Fibroblast of skin of abdomen (primary cell): Measurements from ENCODE around the gene CCR6. TPM values are rescaled to one million over a fixed set of nuclear protein-coding genes. Genes with fewer than 3 reads are reported as not detected.
"Not testable (repeated sequence)": the region's sequence is repeated elsewhere in the genome, so short reads cannot be mapped to it uniquely, and the experiment has no call there.

Source experiments
- DNase-seq: peaks from one replicate; pipeline ENCODE4 v3.0.0-alpha.2; 2013
- polyA plus RNA-seq, 2 experiments: library from polyadenylated mRNA; unstranded; fragments of 120-200 nt; gene quantifications; one replicate each; pipeline ENCODE4 v1.2.1, GENCODE V29; 2013; ENCODE audit not compliant: insufficient read length in 2 of 2

CCR6 gene
- not detected for polyA plus RNA-seq (2013, experiment 1 of 2; ENCODE audit: insufficient read length)
- not detected for polyA plus RNA-seq (2013, experiment 2 of 2; ENCODE audit: insufficient read length)

- no peak for DNase-seq
Measured at GRCh38 chr6:167122827-167123657, at the start of gene CCR6. TSS of gene CCR6 (plus strand) at chr6:167123096. CDS start at chr6:167136135, 13,039 bp downstream.

DNA sequence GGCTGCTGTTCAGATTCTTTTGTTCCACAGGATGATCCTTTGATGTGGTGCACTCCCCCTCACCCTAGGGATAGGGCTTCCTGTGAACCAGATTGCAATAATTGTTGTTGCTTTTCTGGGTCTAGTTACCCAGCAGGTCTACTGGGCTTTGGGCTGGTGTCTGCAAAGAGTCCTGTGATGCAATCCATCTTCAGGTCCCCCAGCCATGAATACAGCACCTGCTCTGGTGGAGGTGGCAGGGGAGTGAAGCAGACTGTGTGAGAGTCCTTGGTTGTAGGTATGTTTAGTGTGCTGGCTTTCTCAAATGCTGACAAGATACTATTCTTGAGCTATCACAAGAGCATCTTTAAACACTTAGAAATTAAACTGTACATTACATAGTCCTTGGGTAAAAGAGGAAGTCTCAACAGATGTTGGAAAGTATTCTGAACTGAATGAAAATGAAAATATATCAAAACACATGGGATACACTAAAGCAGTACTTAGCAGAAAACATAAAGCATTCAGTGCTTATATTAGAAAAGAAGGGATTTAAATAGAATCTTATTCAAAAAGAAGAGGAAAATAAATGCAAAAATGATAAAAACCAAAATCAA, 49.1 kb upstream of the CCR6 start:
- DNase-seq = no peak

DNA sequence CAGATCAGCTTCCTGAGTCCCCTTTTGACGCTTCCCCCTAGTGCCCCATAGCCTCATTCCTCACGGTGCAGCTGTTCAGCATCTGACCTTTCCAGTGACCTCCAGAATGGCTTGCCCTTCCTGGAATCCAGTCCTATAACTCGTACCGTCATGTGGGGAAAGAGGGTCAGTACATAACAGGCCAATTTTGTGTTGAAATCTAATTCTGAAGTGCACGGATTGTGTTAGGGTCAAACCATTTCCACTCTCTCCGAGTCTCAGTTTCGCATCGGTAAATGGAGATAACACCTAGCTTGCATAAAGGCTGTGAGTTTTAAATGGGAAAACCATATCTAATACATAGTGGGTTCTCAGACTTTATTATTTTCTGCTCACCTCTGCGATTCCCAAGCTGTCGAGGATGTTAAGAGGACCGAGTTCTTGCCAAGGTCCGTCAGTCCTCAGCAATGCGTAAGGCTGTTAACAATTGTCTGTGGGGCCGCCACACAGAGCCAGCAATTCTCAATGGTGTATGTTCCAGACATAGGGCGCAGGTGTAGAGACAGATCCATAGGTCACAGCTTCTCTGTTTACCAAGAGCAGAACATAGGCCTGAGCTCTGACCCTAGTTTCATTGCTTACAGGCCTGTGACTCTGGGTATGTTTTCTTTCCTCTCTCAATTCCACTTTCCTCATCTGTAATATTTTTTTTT, 45.5 kb upstream of the CCR6 start:
- DNase-seq = no peak

GRCh38 chr6:167078745-167079144, 44.2 kb upstream of the CCR6 start:
- no peak for DNase-seq

DNA sequence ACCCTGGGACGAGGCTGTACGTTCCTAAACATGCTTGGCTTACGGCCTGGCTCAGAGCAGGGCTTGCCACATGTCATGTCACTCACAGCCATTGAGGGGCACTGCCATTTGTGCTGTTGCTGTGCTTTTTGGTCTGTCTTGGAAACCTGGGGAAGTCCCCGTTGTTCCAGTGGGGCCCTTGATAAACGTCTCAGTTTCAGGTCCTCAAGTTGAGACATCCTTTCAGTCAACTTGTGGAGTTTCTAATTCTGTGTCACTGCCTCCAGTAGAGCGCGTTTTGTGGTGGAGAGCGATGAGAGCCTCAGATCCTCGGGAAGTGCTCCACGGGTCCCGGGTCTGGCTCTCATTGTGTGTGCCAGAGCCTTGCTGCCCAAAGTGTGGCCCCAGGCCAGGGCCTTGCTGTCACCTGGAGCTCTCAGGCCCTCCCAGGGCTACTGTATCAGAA, 43.0 kb upstream of the CCR6 start:
- DNase-seq = no peak

- DNase-seq = no peak
Measured at GRCh38 chr6:167087857-167088354, 35.0 kb upstream of the CCR6 start.

DNA sequence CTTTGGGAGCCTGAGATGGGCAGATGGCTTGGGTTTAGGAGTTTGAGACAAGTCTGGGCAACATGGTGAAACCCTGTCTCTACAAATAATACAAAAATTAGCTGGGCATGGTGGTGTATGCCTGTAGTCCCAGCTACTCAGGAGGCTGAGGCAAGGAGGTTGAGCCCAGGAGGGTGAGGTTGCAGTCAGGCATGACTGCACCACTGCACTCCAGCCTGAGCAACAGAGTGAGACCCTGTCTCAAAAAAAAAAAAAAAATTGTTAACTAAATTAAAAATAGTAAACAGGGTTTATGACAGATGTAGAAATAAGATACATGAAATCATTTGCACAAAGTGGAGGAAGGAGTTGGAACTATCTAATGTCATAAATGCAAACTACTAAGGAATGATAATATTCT, 34.2 kb upstream of the CCR6 start:
- DNase-seq = not testable (repeated sequence)

DNA sequence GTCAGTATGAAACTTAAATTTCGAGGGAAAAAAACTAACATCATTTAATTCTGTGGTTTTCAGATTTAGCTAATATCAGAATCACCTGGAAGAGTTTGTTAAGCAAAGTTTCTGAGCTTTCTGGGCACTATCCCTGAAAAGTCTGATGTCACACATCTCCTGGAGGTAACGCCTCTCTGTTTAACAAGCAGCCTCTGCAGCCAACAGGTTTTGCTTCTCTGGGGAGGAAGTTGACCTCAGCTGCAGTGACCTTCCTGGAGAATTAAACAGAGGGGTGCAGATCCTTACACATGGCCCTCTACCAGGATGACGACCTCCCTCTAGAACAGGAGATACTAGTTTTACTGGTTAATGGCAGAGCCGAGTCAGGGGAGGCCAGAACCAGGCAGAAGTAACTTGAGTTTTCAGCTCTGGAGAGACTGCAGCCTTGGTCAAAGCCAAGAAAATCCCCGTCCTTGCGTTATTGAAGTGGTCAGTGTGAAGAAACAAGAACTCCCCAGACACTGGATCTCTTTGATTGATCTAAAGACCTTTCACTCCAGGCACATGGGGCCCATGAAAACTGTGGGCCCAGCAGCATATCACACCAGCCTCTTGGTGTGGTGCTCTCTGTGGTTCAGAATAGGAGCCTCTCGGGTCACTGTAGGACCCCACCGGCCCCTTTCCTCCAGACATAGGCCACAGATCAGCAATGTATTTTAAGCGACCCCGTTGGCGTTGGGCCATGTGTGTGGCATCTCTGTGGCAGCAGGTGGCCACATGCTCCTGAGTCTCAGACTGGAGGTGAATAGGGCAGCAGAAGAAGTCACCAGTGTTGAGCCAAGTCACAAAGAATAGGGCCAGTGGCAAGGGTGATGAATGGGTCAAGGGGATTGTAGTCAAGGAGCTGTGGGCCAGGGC, 33.4 kb upstream of the CCR6 start:
- DNase-seq = no peak

- no peak for DNase-seq
Measured at GRCh38 chr6:167090171-167090570, 32.7 kb upstream of the CCR6 start.

DNA sequence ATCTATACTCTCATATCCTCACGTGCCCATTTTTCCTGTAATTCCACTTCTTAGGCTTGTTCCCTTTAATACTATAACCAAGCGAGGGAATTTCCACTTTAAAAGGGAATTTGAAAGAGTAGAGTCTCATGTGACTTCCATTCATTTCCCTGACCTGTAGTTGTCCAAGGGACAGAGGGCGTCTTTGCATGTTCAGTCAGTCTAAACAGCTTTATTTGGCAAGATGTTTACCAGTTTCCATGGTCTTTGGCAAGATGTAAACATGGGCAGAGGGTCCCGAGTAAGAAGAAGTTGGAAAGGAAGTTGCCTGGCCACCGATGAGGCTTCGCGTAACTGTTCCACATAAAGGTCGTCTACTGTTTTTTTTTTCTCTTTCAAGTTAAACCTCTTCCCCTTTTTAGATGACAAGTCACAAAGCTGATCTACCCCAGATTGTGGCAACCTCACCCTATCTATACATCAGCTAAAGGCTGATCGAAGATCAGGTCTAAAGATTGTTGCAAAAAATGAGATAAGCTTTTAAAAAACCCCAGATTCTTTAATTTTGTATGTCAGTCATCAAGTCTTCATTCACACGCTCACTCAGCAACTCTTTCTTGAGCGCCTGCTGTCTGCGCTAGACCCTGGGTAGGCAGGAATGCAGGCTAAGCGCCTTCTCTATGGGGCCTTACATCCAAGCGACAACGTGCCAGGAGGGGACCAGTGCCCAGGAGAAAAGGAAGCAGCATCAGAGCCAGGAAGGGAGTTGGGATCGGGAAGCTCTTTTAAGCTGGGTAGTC, 31.7 kb upstream of the CCR6 start:
- DNase-seq = no peak

DNA sequence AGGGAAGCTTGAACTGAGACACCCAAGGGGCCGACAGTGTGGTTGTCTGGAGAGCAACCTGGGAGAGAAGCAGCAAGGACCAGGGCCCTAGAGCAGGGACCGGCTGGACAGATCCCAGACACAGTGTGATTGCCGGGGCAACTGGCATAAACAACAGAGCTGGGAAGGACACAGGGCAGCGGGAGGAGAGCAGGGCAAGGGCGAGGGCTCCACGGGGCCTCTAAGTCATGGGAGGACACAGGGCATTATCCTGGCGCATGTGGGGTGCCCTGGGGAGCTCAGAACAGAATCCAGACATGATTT, 31.1 kb upstream of the CCR6 start:
- DNase-seq = no peak

DNA sequence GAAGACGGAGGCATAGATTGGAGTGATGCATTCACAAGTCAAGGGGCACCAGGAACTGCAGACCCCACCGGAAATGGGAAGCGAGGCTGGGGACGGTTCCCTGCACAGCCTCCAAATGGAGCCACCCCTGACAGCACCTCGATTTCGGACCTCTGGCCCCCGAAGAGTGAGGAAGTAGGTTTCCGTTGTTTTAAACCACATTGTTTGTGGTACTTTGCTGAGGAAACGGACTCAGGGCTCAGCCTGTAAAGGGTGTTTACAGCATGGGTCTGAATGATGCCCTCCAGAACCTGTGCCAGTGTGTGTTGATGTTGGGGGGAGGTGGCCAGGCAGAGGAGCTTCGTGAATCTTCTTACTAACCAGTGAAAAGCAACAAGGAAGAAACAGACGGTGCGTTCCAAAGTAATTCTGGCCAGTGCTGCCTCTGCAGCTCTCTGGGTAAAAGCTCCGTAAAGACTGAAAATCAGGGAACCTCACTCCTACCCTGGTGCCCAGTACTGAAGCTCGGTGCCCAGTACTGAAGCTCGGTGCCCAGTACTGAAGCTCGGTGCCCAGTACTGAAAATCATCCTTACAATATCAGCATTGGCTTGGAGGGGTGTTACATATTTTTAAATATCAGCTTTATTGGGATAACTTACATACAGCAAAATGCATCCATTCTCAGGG, 30.1 kb upstream of the CCR6 start:
- no peak for DNase-seq

- DNase-seq = no peak
Measured at GRCh38 chr6:167093406-167093921, 29.4 kb upstream of the CCR6 start.

DNA sequence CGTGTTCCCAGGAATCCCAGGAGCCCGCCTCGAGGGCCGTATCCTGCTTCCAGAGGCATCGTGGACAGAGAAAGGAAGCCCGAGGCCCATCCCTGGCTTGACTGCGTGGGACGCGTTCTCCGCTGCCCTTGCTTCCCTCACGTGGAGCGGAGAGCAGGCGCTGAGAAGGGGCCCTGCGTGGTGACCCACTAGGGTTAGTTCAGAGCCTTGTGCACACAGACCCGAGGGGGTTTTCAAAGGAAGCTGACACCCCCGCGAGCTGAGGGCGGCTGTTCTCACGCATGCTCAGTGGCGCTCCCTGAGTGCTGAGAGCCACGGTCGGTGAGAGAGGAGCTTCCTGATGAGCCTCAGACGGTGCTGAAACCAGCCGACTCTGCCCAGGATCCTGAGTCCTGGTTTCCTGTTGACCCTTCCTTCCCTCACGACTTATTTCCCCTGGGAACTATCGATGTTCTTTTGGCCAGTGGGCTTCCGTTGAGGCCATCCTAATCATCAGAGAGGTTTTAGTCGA, 28.9 kb upstream of the CCR6 start:
- DNase-seq = no peak

- DNase-seq = no peak
Measured at GRCh38 chr6:167094436-167094819, 28.5 kb upstream of the CCR6 start.

GRCh38 chr6:167094820-167095637, 27.9 kb upstream of the CCR6 start:
- DNase-seq = no peak

DNA sequence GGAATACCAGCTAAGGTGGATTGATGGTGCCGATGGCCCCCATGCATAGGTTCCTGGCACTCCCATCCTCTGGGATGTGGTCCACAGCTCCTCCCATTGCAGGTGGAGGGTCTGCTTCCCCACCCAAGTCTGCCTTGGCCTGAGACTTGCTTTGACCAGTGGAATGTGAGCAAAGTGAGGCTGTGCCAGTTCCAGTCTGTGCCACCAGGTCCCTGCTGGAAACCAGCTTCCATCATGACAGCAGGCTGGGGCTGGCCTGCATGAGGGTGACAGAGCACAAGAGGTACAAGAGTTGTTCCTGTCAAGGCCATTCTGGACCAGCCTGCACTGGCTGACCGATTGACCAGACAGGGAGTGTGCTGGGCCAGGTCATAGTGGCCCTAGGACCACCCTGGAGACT, 27.0 kb upstream of the CCR6 start:
- DNase-seq = no peak

DNA sequence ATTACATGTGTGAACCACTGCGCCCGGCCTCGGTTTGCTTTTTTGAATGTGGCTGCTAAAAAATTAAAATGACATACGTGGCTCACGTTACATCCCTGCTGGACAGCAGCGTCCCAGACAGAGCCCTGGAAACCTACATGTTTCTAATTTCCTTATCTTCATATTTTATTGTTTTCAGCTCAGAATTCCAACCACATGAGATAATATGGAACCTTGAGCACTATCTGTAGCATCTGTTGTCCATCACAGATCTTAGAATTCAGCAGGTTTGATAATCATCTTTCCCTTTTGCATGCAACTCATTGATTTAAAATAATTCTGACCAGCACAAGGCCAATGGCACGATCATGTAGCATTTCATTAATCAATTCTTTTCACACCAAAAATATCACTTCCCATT, 25.9 kb upstream of the CCR6 start:
- no peak for DNase-seq

GRCh38 chr6:167097770-167098169, 25.1 kb upstream of the CCR6 start:
- no peak for DNase-seq

- no peak for DNase-seq
Measured at GRCh38 chr6:167098825-167099225, 24.1 kb upstream of the CCR6 start.
